ENCODE data around the gene LYRM2. TPM values are rescaled to one million over a fixed set of nuclear protein-coding genes. Genes with fewer than 3 reads are reported as not detected.

The LYRM2 gene
- total and polyA plus RNA-seq, 2 experiments from 2014 or later, result 38.5 to 66.3 TPM

DNA sequence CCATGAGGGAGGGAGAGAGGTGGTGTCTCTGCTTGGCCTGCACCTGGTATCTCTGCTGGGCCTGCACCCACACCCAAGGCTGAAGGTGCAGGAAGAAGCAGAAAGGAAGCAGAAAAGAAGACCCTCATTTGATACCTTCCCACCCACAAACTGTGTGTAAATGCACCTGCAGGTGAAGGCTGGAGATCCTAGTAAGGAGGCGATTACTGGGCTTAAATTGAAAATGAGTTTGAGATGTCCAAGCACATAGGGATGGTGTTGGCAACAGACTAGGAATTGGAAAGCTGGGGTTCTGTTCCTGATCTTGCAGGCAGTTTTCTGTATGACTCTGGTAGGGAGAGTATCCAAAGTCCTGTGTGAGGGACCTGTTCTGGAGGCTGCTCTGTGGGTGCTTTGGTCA, 74.7 kb downstream of the LYRM2 start:
- H3K27ac ChIP-seq, result no peak overlapping the region
- H4K20me1 ChIP-seq (ENCODE audit: insufficient read depth, poor library complexity, severe bottlenecking), result no peaks in the 10 kb centered on the region
- no peak for DNase-seq (ENCODE audit: low spot score)
- H3K9me3 ChIP-seq (ENCODE audit: low read depth), result no peaks in the 10 kb centered on the region
- H3K4me2 ChIP-seq, result no peak overlapping the region
- no peaks in the 10 kb centered on the region for H3K27me3 ChIP-seq
- H3K9me2 ChIP-seq (replicated peaks; ENCODE audit: insufficient read depth), result no peaks in the 10 kb centered on the region
- H3K4me3 ChIP-seq, result no peak overlapping the region
- peaks cover 30% of the 10 kb centered on the region for H3K4me1 ChIP-seq (ENCODE audit: insufficient read depth)
- no peaks in the 10 kb centered on the region for H3K36me3 ChIP-seq (replicated peaks; ENCODE audit: insufficient read depth, low read depth)
- no peak overlapping the region for H2AFZ ChIP-seq
- TF ChIP-seq, protein P1, sequence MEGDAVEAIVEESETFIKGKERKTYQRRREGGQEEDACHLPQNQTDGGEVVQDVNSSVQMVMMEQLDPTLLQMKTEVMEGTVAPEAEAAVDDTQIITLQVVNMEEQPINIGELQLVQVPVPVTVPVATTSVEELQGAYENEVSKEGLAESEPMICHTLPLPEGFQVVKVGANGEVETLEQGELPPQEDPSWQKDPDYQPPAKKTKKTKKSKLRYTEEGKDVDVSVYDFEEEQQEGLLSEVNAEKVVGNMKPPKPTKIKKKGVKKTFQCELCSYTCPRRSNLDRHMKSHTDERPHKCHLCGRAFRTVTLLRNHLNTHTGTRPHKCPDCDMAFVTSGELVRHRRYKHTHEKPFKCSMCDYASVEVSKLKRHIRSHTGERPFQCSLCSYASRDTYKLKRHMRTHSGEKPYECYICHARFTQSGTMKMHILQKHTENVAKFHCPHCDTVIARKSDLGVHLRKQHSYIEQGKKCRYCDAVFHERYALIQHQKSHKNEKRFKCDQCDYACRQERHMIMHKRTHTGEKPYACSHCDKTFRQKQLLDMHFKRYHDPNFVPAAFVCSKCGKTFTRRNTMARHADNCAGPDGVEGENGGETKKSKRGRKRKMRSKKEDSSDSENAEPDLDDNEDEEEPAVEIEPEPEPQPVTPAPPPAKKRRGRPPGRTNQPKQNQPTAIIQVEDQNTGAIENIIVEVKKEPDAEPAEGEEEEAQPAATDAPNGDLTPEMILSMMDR (IDR thresholded peaks at IDR 0.05; ENCODE audit: poor library complexity), result no peak
- TF ChIP-seq EZH2phosphoT487 (IDR thresholded peaks at IDR 0.05; ENCODE audit: low read depth, severe bottlenecking, unreplicated experiment), result no peak
- TF ChIP-seq EZH2 (IDR thresholded peaks at IDR 0.05; ENCODE audit: borderline replicate concordance), result no peak
- 88% methylated on average over 1 of the region's 1 CpG for WGBS (ENCODE audit: low lambda C conversion rate, missing lambda C conversion rate)
- H3K79me2 ChIP-seq, result no peaks in the 10 kb centered on the region

DNA sequence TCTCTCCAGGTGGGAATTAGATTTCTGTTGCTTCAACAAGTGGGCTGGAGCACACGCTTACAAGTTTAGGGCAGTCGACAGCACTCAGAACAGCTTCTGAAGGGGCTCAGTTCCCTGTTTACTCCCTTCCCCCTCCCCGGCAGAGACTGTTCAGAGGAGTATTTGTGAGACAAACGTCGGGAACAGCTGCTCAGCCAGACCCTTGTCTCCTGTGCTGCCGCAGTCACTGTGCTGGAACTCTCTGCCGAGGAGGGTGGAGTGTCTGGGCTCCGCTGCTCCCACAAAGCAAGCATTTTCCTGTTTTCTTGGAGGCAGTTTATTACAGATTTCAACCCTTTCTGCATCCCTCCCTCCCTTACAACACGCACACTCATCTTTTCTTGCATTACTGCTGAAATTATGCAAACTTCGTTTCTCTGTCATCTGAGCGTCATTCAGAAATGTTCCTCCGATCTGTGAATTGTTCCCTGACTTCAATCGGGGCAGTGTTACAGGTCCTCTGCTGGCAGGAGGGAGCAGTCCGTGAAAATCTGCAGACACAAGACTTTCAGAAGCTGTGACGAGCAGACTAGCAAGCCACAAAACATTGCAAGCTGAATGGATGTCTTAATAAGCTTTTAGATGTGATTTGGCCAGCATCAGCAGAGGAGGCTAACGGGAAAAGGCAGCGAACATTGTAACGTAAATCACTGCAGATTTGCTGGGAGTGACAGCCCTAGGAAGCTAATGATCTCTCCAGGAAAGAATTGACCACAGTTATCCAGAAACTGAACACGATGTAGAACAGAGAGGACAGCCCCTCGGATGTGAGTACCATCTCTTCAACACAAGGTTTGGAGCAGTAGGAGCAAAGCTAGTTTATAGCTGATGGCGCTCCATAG, 76.2 kb downstream of the LYRM2 start:
- Histone ChIP-seq H3K9me3 (ENCODE audit: low read depth) (no peaks in the 10 kb centered on the region), H2AFZ (no peak overlapping the region), H3K36me3 (replicated peaks; ENCODE audit: insufficient read depth, low read depth) (no peaks in the 10 kb centered on the region), H4K20me1 (ENCODE audit: insufficient read depth, poor library complexity, severe bottlenecking) (no peaks in the 10 kb centered on the region), H3K27ac (peak overlapping the region; percentile 46), H3K4me2 (peak overlapping the region; percentile 63), H3K4me1 (ENCODE audit: insufficient read depth) (peaks cover 30% of the 10 kb centered on the region), H3K27me3 (no peaks in the 10 kb centered on the region), H3K9me2 (replicated peaks; ENCODE audit: insufficient read depth) (no peaks in the 10 kb centered on the region), H3K4me3 (no peak overlapping the region), H3K79me2 (no peaks in the 10 kb centered on the region)
- TF ChIP-seq EZH2phosphoT487 (IDR thresholded peaks at IDR 0.05; ENCODE audit: low read depth, severe bottlenecking, unreplicated experiment) (no peak), EZH2 (IDR thresholded peaks at IDR 0.05; ENCODE audit: borderline replicate concordance) (no peak)
- TF ChIP-seq, protein P1 (IDR thresholded peaks at IDR 0.05; ENCODE audit: poor library complexity), result no peak
- 54% methylated on average over 21 of the region's 21 CpGs for WGBS (ENCODE audit: low lambda C conversion rate, missing lambda C conversion rate)
- no peak for DNase-seq (ENCODE audit: low spot score)

DNA sequence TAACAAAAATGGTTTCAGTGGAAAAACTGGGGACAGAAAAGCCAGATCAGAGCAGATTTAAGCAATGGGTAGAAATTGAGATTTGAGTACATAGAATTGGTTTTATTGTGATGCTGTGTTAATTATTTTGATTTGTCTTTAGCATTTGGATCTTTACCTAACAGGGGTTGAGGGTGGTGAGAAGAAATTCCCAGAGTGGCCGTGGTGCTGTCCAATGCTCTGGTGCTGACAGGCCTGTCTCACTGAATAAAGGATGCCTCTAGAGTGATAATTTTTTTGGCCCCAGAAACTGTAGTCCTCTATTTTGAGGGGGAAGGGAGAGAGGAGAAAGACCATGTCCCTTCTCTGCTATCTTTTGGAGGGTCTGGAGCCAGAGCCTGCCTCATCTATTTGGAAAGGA, 79.1 kb downstream of the LYRM2 start:
- H3K4me1 ChIP-seq (ENCODE audit: insufficient read depth), result peaks cover 23% of the 10 kb centered on the region
- no peak for TF ChIP-seq EZH2phosphoT487 (IDR thresholded peaks at IDR 0.05; ENCODE audit: low read depth, severe bottlenecking, unreplicated experiment)
- TF ChIP-seq, protein P1 (IDR thresholded peaks at IDR 0.05; ENCODE audit: poor library complexity), result no peak
- no peak for TF ChIP-seq EZH2 (IDR thresholded peaks at IDR 0.05; ENCODE audit: borderline replicate concordance)
- H3K9me3 ChIP-seq (ENCODE audit: low read depth), result no peaks in the 10 kb centered on the region
- H3K27ac ChIP-seq, result no peak overlapping the region
- no peak for DNase-seq (ENCODE audit: low spot score)
- H3K27me3 ChIP-seq, result no peaks in the 10 kb centered on the region
- no peak overlapping the region for H3K4me2 ChIP-seq
- 43% methylated on average over 1 of the region's 1 CpG for WGBS (ENCODE audit: low lambda C conversion rate, missing lambda C conversion rate)
- no peak overlapping the region for H3K4me3 ChIP-seq
- no peak overlapping the region for H2AFZ ChIP-seq
- H4K20me1 ChIP-seq (ENCODE audit: insufficient read depth, poor library complexity, severe bottlenecking), result no peaks in the 10 kb centered on the region
- no peaks in the 10 kb centered on the region for H3K79me2 ChIP-seq
- no peaks in the 10 kb centered on the region for H3K9me2 ChIP-seq (replicated peaks; ENCODE audit: insufficient read depth)
- H3K36me3 ChIP-seq (replicated peaks; ENCODE audit: insufficient read depth, low read depth), result no peaks in the 10 kb centered on the region

All from hepatocyte (in vitro differentiated cells).